Lower leg skin (tissue), 4 donors: ENCODE data around the gene PDE1C. TPM values are rescaled to one million over a fixed set of nuclear protein-coding genes. Genes with fewer than 3 reads are reported as not detected.

ENCODE experiments used
- DNase-seq, 2 donors: peaks; one replicate each; pipeline ENCODE4 v3.0.0-alpha.2; 2019; ENCODE audit warnings: low spot score in 2 of 2
- H3K4me3 ChIP-seq: fragments of 200-600 bp; sonication (generic); 2 replicates; pipeline ENCODE4 v1.5.1; 2017; ENCODE audit warnings: mild to moderate bottlenecking, low read depth; ENCODE audit not compliant: poor library complexity, severe bottlenecking
- POLR2A ChIP-seq, 2 donors: fragments of 450-650 bp; IDR thresholded peaks; one replicate each; pipeline ENCODE4 v1.6.1; 2016 to 2017; ENCODE audit warnings: antibody characterized with exemption in 2 of 2, mild to moderate bottlenecking in 1 of 2, moderate library complexity in 1 of 2
- WGBS, 2 donors: methylation state at CpG; one replicate each; pipeline ENCODE4 v1.1.5; 2018; 5-methylcytosine and 5-hydroxymethylcytosine counted together
- intact Hi-C: fragments of 100-400 bp; cut with DNase I; formaldehyde crosslinking; loops from one replicate; pipeline ENCODE4 v1.15.0; 2023; ENCODE audit warnings: low total_unique reads
- total RNA-seq, 4 donors: library from RNA; depleted of rRNA; stranded (reverse); fragments of >200 nt; gene quantifications; one replicate each; pipeline ENCODE4 v1.1.0, GENCODE V29; 2016
- TF ChIP-seq, protein P1 (sequence below), 3 donors: fragments of 450-650 bp; IDR thresholded peaks; one replicate each; pipeline ENCODE4 v1.5.1; 2016; ENCODE audit warnings: antibody characterized with exemption in 3 of 3, mild to moderate bottlenecking in 3 of 3, moderate library complexity in 2 of 3

Gene PDE1C
- total RNA-seq, 4 donors from 2014 or later, result 0.53 to 3.5 (median 3.0) TPM

DNA sequence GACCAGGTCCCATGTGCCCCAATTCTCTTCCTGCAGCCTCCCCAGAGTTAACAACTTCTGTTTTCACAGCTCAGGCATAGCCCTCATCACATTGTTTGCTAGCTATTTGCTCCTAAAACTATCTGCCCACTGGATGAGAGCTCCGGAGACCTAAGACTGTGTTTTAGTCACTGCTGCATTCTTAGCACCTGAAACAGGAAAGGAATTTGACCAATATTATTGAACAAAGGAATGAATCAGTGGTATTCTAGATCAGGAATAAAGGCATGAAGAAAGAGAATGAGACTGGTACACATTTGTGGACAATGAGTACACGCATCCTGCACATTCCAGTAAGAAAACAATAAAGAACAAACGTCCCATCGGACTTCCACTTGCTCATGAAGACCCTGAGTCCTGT lies 328.4 kb downstream of the PDE1C start:
- 71 to 77% methylated on average over 4 of the region's 4 CpGs for WGBS, 2 donors
- TF ChIP-seq, protein P1, sequence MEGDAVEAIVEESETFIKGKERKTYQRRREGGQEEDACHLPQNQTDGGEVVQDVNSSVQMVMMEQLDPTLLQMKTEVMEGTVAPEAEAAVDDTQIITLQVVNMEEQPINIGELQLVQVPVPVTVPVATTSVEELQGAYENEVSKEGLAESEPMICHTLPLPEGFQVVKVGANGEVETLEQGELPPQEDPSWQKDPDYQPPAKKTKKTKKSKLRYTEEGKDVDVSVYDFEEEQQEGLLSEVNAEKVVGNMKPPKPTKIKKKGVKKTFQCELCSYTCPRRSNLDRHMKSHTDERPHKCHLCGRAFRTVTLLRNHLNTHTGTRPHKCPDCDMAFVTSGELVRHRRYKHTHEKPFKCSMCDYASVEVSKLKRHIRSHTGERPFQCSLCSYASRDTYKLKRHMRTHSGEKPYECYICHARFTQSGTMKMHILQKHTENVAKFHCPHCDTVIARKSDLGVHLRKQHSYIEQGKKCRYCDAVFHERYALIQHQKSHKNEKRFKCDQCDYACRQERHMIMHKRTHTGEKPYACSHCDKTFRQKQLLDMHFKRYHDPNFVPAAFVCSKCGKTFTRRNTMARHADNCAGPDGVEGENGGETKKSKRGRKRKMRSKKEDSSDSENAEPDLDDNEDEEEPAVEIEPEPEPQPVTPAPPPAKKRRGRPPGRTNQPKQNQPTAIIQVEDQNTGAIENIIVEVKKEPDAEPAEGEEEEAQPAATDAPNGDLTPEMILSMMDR (IDR thresholded peaks at IDR 0.05), result no peak
- no peak for DNase-seq
- intact Hi-C loops, result loop anchor here (10.0 kb wide), 1 partner anchor 423 kb away; no protein-coding TSS in a partner anchor
- no peak overlapping the region for H3K4me3 ChIP-seq

DNA sequence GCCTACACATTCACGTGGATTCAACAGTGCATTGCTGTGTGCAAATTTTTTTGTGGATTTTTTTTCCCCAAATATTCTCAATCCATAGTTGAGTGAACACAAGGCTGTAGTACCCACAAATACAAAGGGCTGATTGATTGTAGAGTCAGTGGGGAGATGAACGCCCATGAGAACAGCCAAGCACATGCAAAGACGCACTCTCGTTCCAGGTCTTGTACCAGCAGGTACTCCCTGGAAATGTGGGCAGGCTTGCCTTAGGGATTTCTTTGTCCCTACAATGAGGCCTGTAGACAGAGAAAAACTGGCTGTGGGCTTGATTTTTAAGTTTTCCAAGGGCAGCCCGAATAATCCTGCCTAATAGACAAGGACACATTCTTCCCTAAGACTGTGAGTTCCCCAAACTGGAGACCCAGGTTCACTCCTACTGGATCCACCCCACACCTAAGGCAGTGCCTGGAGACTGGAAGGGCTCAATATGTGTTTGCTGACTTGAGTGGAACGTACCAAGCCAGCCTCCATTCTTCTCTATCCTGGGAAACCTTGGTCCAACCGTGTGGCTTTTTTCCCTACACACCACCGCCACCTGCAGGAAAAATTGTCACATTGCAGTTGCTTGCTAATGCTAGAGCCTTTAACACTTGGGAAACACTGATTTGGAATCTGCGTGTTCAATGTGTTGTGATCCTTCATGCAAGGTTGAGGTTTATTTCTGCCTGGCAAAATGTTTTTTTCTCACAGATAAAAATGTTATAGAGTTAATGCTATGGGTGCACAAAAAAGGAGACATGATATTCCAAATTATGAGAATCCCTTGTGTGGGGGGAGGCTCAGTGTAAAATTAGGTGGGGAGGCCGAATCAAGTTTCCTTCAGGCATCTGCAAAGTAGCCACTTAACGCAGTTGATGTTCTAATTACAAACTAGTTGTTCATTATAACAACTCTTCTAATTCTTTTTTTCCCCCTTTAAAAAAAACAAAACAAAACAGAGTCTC lies 333.9 kb downstream of the PDE1C start:
- H3K4me3 ChIP-seq, result no peak overlapping the region
- intact Hi-C loops, result loop anchor here (5.0 kb wide), 2 partner anchors 289 to 604 kb away; no protein-coding TSS in a partner anchor
- no peak for TF ChIP-seq POLR2A (IDR thresholded peaks at IDR 0.05)
- TF ChIP-seq, protein P1 (IDR thresholded peaks at IDR 0.05), result no peak
- peak in 1 of 2 donors; percentile 35 for DNase-seq
- 37 to 40% methylated on average over 11 of the region's 11 CpGs for WGBS, 2 donors

DNA sequence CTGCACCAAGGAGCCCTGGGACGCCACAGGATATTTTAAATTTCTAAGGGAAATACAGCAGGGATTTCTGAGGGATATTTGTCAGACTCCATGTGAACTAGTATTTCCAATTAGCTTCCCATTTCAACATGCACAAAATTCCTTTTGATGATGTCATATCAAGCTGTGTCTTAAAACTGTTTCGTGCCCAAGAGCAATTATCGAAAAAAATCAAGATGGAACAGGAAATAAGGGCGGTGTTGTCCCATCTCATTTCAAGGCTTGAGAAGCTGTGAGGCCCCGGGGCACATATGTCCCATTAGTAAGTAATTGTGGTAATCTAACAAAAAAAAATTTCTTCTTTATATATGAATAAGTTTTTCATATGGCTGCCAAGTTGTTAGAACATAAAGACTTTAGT lies 335.8 kb downstream of the PDE1C start:
- 27 to 34% methylated on average over 5 of the region's 5 CpGs for WGBS, 2 donors

DNA sequence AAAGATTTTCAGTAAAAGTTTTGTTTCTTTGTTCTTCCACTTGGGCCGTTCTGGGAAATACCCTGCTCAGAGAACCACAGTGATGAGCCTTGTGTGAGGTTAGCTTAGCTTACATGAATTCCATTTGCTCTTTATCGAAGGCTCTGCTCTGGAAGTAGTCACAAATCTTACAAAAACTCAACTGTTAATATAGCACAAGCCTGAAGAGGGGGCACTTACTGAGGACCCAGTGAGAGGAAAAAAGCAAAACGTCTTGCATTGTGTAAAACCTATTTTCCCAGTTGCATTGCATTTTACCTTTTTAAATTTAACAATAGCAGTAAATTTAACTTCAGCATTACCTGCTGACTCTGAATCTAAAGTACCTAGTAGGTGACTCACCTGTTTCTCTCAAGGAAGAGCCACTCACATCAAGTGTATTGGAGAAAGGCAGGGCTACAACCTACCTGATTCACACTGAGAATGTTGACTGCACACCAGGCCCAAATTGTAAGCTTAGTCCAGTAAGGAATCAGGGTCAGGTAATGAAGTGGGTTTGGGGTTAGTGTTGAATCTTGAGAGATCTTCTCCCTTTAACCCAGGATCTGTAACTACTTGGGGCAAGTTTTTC lies 340.9 kb downstream of the PDE1C start:
- TF ChIP-seq POLR2A (IDR thresholded peaks at IDR 0.05), result no peak
- TF ChIP-seq, protein P1 (IDR thresholded peaks at IDR 0.05), result no peak
- 47 to 65% methylated on average over 3 of the region's 3 CpGs for WGBS, 2 donors
- intact Hi-C loops, result no loop called here
- no peak for DNase-seq
- H3K4me3 ChIP-seq, result no peak overlapping the region

More for the DNA sequence above, 335.8 kb downstream of the PDE1C start:
- DNase-seq, result peak in 1 of 2 donors; percentile 18
- no peak overlapping the region for H3K4me3 ChIP-seq
- TF ChIP-seq, protein P1 (IDR thresholded peaks at IDR 0.05), result no peak
- TF ChIP-seq POLR2A (IDR thresholded peaks at IDR 0.05), result no peak
- intact Hi-C loops, result no loop called here

DNA sequence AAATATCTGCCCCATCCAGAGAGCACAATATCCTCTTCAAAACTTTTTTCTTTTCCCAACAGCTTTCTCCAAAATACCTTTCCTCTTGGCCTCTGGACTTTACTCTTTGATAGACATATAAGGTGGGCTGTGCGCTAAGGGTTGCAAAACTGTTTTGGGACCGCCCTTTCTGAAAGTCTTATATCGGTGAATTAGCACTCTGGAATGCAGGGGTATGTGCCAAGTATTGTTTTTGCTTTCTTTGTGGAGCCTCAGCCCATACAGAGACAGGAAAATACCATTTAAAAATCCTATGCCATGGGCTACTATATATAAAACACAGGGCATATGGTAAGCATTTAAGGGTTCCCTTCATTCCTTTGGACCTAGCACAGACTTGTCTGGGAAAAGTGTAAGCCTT lies 345.5 kb downstream of the PDE1C start:
- H3K4me3 ChIP-seq, result no peak overlapping the region
- TF ChIP-seq, protein P1 (IDR thresholded peaks at IDR 0.05), result no peak
- TF ChIP-seq POLR2A (IDR thresholded peaks at IDR 0.05), result no peak
- DNase-seq, result no peak
- intact Hi-C loops, result no loop called here
- WGBS, 2 donors, result 50 to 66% methylated on average over 3 of the region's 3 CpGs
